B cell (primary cell): ENCODE data around the gene DACT2.

Source experiments
- CTCF ChIP-seq: fragments of 200-600 bp; IDR thresholded peaks from one replicate; pipeline ENCODE4 v1.8.0; 2022; ENCODE audit warnings: antibody characterized with exemption, mild to moderate bottlenecking
- EZH2 ChIP-seq: IDR thresholded peaks from 2 replicates; pipeline ENCODE4 v1.6.1; 2012; ENCODE audit warnings: borderline replicate concordance, low read depth, mild to moderate bottlenecking, moderate library complexity, low read length; ENCODE audit not compliant: insufficient read depth, poor library complexity, severe bottlenecking

GRCh38 chr6:168328086-168328485 is 8.5 kb upstream of the DACT2 start:
- TF ChIP-seq CTCF (no peak), EZH2 (no peak)
